B cell (primary cell): ENCODE results near the gene NDUFS4.

Source experiments
- CTCF ChIP-seq: fragments of 200-600 bp; IDR thresholded peaks from one replicate; pipeline ENCODE4 v1.8.0; 2022; ENCODE audit warnings: antibody characterized with exemption, mild to moderate bottlenecking
- EZH2 ChIP-seq: IDR thresholded peaks from 2 replicates; pipeline ENCODE4 v1.6.1; 2012; ENCODE audit warnings: borderline replicate concordance, low read depth, mild to moderate bottlenecking, moderate library complexity, low read length; ENCODE audit not compliant: insufficient read depth, poor library complexity, severe bottlenecking

- no peak for TF ChIP-seq CTCF
- no peak for TF ChIP-seq EZH2
Measured at GRCh38 chr5:53645078-53645477, 84.6 kb downstream of the NDUFS4 start.
